Aorta (tissue), 5 donors: ENCODE measurements around the gene RELCH. TPM values are rescaled to one million over a fixed set of nuclear protein-coding genes. Genes with fewer than 3 reads are reported as not detected.

Experiments
- ATAC-seq: fragments of 200-7000 bp; cut with Tn5 transposase; one replicate; pipeline ENCODE4 v1.9.1; 2022; ENCODE audit warnings: moderate library complexity; ENCODE audit not compliant: low FRiP score
- DNase-seq, 2 donors: peaks; one replicate each; pipeline ENCODE4 v3.0.0-alpha.2; 2020
- H3K27ac ChIP-seq, 2 donors: one replicate each; pipeline ENCODE4 v1.5.1; 2013; ENCODE audit warnings: low read length in 2 of 2, mild to moderate bottlenecking in 2 of 2, moderate library complexity in 2 of 2, control low read depth in 1 of 2, inconsistent platforms in 1 of 2, low read depth in 1 of 2
- H3K27me3 ChIP-seq, 2 donors: one replicate each; pipeline ENCODE4 v1.6.1; 2013; ENCODE audit warnings: control low read depth in 1 of 2, low read length in 1 of 2, mild to moderate bottlenecking in 1 of 2, moderate library complexity in 1 of 2; ENCODE audit not compliant: insufficient read depth in 2 of 2, control insufficient read depth in 1 of 2
- H3K36me3 ChIP-seq, 2 donors: one replicate each; pipeline ENCODE4 v1.6.1; 2013; ENCODE audit warnings: control low read depth in 1 of 2, low read length in 1 of 2, mild to moderate bottlenecking in 1 of 2; ENCODE audit not compliant: insufficient read depth in 2 of 2, control insufficient read depth in 1 of 2
- H3K4me1 ChIP-seq, 2 donors: one replicate each; pipeline ENCODE4 v1.6.1; 2013; ENCODE audit warnings: low read length in 2 of 2, control low read depth in 1 of 2, mild to moderate bottlenecking in 1 of 2, moderate library complexity in 1 of 2; ENCODE audit not compliant: insufficient read depth in 2 of 2, control insufficient read depth in 1 of 2
- H3K4me3 ChIP-seq, 2 donors: one replicate each; pipeline ENCODE4 v1.5.1; 2013; ENCODE audit warnings: low read length in 2 of 2, control low read depth in 1 of 2, mild to moderate bottlenecking in 1 of 2
- H3K9me3 ChIP-seq: one replicate; pipeline ENCODE4 v1.6.1; 2013; ENCODE audit warnings: mild to moderate bottlenecking, low read length; ENCODE audit not compliant: control insufficient read depth
- WGBS, 2 donors: extraction: QIAGEN DNeasy Blood & Tissue Kit; methylation state at CpG; one replicate each; pipeline ENCODE4 v1.1.7; 2013; 5-methylcytosine and 5-hydroxymethylcytosine counted together
- intact Hi-C, 2 donors: fragments of 100-400 bp; cut with DNase I; formaldehyde crosslinking; loops; one replicate each; pipeline versions ENCODE4 v1.14.2 to v1.15.0; 2022
- polyA plus RNA-seq, 2 donors: library from polyadenylated mRNA; stranded (reverse); fragments of 200-250 nt; gene quantifications; one replicate each; pipeline ENCODE4 v1.2.3, GENCODE V29; 2013
- total RNA-seq, 2 donors: library from RNA; stranded (reverse); fragmentation: NEBNext Ultra II Directional; extraction: Animal tissue kit (Norgen Biotek cat#: 25700); gene quantifications; one replicate each; pipeline ENCODE4 v1.2.1, GENCODE V29; 2021
- donor health status: healthy with polysubstance abuse.
- donor health status: Bipolar disorder and iron deficiency.
- donor health status: DM: no; HTN: no; CAD: no.
- donor health status: DM: no; HTN: no; CAD: no.
- donor health status: DM: yes; HTN: yes; CAD: no.

The RELCH gene
- total and polyA plus RNA-seq, 4 donors: 1.8 to 40.7 (median 21.9) TPM

DNA sequence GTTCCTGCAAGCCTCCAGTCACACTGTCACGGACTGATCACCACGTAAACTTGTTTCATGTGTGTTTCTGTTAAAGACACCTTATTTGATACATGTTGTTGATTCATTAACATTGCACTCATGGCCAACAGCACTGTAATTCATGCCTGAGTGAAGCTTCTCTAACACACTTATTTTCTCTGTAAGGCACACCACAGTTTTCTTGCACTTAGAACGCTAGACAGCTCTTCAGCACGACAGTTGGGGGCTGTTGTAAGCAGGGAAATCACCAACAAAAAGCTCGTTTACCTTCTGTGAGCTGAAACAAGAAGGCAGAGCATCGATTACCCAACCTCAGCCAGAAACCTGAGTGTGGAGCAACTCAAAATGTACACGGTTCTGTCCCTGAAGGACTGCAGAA is 166.1 kb downstream of the RELCH start:
- H3K4me3 ChIP-seq: no peak overlapping the region
- WGBS, 2 donors: 76 to 81% methylated on average over 7 of the region's 7 CpGs
- peaks cover 0 to 2% of the 10 kb centered on the region in 2 donors for H3K4me1 ChIP-seq
- no peaks in the 10 kb centered on the region for H3K36me3 ChIP-seq
- H3K27ac ChIP-seq: no peak overlapping the region
- DNase-seq (no peak), ATAC-seq (no peak)
- H3K9me3 ChIP-seq: no peaks in the 10 kb centered on the region
- intact Hi-C loops: no loop called here
- no peaks in the 10 kb centered on the region for H3K27me3 ChIP-seq

DNA sequence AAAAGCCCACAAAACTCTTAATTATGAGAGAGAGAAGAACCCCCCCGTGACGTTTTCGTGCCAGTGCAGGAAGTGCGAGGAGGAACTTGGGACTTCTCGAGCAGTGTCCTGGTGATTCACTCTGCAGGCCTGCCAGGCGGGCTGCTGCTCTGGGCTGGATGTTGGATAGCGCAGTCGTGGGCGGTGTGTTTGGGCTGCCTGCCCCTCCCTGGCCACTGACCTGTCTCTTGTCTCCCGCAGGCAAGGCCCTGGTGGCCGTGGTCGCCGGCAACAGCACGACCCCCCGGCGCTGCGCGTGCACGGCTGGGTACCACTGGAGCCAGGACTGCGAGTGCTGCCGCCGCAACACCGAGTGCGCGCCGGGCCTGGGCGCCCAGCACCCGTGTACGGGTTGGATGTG is 167.1 kb downstream of the RELCH start:
- no peak overlapping the region for H3K27ac ChIP-seq
- no peaks in the 10 kb centered on the region for H3K27me3 ChIP-seq
- DNase-seq: peak in 1 of 2 donors; percentile 50
- H3K36me3 ChIP-seq: no peaks in the 10 kb centered on the region
- WGBS, 2 donors: 92 to 95% methylated on average over 29 of the region's 29 CpGs
- intact Hi-C loops: no loop called here
- peaks cover 0 to 2% of the 10 kb centered on the region in 2 donors for H3K4me1 ChIP-seq
- no peaks in the 10 kb centered on the region for H3K9me3 ChIP-seq
- no peak for ATAC-seq
- H3K4me3 ChIP-seq: no peak overlapping the region

DNA sequence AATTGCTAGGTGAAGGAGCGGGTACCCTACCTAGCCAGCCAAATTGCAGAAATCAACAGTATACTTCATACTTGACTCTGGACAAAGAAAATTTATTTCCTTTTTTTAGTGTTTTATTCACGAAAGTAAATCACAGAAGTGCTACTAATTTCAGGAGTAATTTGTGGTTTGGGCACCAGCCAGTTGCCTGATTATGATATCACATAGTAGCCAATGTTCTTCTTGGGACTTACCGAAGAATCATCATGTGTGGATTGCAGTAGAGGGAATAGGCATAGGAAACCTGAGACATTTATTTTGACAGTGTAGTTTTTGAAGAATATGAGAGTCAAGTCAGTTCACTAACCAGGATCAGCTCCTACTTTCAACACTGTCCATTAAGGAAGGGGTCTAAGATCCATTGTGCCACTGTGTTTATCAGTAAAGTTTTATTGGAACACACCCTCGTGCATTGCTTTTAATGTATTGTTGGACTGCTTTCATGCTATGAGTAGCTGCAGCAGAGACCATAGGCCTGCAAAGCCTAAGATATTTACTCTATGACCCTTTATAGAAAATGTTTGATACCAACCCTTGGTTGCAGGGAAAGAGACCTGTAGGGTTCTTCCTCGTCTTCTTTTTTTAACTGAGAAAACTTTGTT is 170.1 kb downstream of the RELCH start:
- peaks cover 0 to 2% of the 10 kb centered on the region in 2 donors for H3K4me1 ChIP-seq
- 87 to 90% methylated on average over 5 of the region's 5 CpGs for WGBS, 2 donors
- H3K27ac ChIP-seq: no peak overlapping the region
- DNase-seq: no peak
- H3K27me3 ChIP-seq: no peaks in the 10 kb centered on the region
- intact Hi-C loops: no loop called here
- no peak for ATAC-seq
- no peaks in the 10 kb centered on the region for H3K36me3 ChIP-seq
- no peaks in the 10 kb centered on the region for H3K9me3 ChIP-seq
- no peak overlapping the region for H3K4me3 ChIP-seq

Other genes starting within 250 kb of the RELCH start
- 10 to 100 TPM; 25.0 to 32.2 TPM for gene PIGN, start 199 bp upstream of the RELCH start, total RNA-seq
- gene PIGN, start 199 bp upstream of the RELCH start, polyA plus RNA-seq: 1 to 10 TPM; 7.6 to 8.3 TPM
- gene TNFRSF11A, start 138.1 kb downstream of the RELCH start, total RNA-seq: 1 to 10 TPM; 8.2 to 9.1 TPM
- gene TNFRSF11A, start 138.1 kb downstream of the RELCH start, polyA plus RNA-seq: 1 to 10 TPM in 1 of 2 donors, under 1 TPM in 1; 0.38 to 1.5 TPM